GM10847 (cell line): ENCODE measurements around the gene FAM50A.

Experiments used
- POLR2A ChIP-seq: IDR thresholded peaks from 2 replicates; pipeline ENCODE4 v1.6.1; 2011; ENCODE audit not compliant: insufficient read length; ENCODE audit errors: extremely low read depth

Gene FAM50A

DNA sequence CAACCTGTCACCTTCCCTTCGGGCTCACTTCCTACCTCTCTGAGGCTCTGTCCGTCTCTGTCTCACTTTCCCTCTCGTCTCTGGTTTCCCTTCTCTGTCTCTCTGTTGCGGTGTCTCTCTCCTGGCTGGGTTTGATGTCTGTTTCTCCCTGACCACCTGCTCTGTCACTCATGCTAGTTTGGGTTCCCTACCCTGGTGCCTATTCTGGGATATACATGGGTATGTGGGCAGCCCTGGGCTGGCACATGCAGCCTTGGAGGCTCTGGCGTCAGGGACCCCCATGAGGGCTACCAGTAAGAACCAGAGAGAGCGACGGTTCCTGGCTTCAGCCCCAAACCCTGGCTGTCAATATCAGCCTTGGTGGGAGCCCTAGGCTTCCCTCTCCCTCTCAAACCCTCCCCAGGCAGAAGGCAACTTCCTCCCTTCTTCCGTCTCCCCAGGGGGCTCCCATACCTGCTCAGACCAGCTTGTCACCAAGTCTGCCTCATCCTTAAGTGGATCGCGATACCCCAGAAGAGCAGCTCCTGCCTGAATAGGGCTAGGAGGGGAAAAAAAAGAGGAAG, 35.2 kb upstream of the FAM50A start:
- no peak for TF ChIP-seq POLR2A

DNA sequence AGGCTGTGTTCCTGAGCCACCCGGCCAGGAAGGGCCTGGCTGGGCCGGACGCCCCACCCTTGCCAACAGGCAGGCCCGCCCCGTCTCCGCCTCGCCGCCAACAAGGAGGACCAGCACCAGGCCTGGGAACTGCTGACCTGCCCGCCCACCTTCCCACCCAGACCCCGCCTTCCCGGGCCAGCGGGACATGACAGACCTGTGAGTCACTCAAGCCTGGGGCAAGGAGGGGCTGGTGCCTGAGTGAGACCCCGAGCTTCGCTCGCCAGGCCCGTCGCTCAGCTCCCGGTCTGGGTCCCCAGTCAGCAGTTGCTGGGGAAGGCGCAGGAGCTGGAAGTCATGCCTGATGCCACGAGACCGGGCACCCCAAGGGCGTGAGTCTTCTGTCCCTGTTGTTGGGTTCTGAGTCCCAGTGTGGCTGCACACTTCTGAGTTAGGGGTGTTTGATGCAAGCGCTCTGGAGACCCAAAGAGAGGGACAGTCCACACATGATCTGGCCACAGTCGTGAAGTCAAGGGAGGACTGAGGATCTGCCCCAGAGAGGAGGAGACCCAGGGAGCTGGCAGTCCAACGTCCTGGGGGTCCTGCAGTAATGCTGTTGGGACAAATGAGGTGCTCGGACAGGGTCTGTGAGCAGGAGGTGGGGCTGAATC, 34.6 kb upstream of the FAM50A start, which contains the start of gene DNASE1L1:
TSS of gene DNASE1L1 (minus strand) at position 33 of the 650 bp plus-strand sequence. CDS start 3,686 bp downstream, outside the sequence.
- TF ChIP-seq POLR2A, result no peak

DNA sequence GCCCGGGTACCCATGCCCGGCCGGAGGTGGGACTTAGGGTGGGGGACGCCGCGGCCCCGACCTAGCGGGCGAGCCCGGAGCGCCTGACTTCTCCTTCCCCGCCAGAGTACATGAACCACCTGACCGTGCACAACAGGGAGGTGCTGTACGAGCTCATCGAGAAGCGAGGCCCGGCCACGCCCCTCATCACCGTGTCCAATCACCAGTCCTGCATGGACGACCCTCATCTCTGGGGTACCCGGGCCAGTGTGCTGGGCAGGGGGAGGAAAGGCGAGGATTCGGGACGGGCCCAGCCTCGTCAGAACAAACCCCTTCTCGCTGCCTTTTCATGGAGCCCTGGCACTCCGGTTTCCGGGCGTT, 32.0 kb upstream of the FAM50A start:
- peak; percentile 29 for TF ChIP-seq POLR2A

DNA sequence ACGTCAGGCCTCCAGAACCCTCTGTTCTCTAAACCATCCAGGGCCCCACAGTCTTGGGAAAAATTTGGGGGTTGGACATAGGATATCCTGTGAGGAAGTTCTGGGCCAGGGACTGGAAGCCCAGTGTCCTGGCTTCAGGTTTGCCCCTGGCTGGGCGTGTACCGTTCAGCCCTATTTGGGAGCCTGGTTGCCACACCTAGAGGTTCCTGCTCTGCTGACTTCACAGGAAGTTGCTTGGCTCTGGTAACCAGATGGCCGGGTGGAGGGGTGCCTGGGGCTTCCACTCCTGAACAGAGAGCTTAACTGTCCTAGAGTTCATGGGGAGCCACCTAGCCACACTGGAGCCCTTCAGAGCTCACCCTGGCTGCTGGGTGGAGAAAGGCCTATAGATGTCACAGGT, 31.5 kb upstream of the FAM50A start:
- TF ChIP-seq POLR2A, result no peak

DNA sequence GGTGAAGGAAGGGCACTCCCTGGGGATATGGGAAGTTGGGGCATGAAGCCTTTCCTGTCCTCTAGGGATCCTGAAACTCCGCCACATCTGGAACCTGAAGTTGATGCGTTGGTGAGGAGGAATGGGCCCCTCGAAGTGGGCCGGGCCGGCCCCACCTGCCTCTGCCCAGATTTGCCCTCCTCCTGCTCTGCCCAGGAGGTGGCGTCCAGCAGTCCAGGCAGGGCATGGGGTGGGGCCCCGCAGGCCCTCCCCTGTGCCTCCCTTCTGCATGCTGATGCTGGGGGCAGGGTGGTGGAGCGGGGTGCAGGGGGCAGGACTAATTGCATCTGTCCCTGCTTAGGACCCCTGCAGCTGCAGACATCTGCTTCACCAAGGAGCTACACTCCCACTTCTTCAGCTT, 30.8 kb upstream of the FAM50A start:
- TF ChIP-seq POLR2A, result no peak

DNA sequence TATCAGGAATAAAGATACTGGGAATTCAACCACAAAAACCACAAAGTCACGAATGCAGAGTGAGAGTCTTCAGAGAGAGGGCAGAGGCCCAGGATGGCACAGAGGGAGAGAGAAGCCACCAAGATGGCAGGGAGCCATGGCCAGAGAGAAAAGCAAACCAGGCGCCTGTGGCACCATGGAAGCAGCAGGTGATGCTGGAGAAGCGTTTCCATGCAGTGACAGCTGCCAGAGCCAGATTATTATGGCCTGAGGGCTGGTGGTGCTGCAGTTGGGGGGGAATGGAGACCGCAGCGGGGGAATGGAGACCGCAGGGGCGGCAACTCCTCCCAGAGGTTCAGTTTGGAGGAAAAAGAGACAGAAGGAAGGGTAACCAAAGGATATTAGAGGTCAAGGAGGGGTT, 26.8 kb upstream of the FAM50A start:
- no peak for TF ChIP-seq POLR2A

DNA sequence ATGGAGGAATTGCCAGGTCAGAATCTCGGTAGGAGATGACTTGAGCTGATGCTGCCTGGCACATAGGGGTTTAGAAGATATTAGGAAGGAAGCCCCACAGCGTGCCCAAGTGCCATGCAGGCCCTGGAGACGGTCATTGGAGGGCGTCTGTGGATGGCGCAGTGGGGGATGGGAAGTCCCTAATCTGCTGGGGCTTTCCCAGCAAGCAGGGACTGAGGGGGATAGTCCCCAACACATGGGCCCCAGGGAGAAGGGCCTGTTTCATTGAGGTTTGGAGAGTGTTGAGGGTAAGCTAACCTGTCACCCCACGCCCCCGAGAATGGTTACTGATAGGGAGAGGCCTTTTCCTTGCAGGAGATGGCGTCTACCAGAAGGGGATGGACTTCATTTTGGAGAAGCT, 24.8 kb upstream of the FAM50A start:
- TF ChIP-seq POLR2A, result no peak

DNA sequence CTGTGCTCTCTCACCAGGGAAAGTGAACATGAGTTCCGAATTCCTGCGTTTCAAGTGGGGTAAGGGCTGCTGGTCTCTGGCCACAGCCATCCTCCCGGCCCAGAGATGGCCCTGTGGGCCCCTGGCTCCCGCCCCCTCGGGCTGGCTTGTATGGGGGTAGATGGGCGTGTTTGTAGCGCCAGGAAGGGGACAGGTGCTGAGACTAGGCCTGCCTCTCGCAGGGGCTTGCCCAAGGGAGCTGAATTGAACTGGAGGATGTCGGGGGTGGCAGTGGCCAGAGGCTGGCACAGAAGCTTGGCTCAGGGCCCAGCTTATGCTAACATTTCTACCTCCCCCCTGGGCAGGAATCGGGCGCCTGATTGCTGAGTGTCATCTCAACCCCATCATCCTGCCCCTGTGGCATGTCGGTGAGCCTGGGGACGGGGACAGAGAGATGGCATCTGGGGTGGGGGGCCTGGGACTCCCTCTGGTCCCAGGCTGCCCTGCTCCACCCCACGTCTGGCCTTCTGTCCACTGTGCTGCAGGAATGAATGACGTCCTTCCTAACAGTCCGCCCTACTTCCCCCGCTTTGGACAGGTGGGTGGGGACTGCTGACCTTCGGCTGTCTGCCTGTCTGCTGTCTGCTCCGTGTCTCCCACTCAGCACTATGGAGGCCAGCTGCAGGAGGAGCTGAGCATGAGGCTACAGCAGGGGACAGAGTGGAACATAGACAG, 24.1 kb upstream of the FAM50A start:
- no peak for TF ChIP-seq POLR2A

DNA sequence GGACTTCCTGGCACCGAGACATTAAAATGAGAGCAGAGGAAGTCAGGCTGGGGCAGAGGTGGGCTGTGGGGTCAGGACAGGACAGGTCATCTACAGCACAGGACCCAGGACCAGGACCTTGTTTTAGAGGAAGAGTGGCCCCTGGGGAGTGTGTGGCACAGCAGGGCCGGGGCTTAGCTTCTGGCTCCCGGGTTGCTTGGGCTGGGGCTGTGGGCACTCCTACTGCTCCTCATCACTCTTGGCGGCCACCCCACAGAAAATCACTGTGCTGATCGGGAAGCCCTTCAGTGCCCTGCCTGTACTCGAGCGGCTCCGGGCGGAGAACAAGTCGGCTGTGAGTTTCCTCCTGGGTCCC, 23.6 kb upstream of the FAM50A start:
- TF ChIP-seq POLR2A, result no peak

DNA sequence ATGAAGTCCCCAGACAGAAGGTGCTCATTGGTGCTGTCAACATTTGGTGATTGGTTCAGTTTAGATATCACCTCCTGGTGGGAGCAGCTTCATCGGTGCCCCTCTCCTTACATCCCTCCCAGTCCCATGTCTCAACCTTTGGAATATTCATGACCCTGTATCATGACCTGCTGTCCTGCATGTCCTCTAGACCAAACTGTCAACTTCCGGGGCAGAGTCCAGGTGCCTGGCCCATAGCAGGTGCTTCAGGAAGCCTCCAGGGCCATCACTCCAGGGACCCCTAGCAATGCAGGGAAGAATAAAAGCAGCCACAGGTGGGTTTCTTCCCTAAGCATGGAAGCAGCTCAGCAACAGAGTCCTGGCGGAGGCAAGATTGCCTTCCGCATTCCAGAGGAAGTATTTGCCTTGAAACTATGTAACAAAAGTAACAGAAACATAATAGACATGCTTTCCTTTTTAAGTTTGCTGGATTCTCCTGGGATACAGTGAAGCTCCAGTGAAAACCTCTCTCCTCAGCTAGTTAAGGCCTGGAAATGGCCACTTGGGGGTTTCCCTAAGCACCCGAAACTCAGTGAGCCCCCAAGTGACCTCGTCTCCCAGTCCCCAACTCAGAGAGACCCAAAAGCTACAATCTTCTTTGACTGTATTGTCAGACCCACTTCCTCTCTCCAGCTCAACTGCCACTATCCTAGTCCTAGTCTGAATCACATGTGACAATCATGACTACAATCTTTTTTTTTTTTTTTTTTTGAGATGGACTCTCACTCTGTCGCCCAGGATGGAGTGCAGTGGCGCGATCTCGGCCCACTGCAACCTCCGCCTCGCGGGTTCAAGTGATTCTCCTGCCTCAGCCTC, 16.8 kb upstream of the FAM50A start:
- no peak for TF ChIP-seq POLR2A

DNA sequence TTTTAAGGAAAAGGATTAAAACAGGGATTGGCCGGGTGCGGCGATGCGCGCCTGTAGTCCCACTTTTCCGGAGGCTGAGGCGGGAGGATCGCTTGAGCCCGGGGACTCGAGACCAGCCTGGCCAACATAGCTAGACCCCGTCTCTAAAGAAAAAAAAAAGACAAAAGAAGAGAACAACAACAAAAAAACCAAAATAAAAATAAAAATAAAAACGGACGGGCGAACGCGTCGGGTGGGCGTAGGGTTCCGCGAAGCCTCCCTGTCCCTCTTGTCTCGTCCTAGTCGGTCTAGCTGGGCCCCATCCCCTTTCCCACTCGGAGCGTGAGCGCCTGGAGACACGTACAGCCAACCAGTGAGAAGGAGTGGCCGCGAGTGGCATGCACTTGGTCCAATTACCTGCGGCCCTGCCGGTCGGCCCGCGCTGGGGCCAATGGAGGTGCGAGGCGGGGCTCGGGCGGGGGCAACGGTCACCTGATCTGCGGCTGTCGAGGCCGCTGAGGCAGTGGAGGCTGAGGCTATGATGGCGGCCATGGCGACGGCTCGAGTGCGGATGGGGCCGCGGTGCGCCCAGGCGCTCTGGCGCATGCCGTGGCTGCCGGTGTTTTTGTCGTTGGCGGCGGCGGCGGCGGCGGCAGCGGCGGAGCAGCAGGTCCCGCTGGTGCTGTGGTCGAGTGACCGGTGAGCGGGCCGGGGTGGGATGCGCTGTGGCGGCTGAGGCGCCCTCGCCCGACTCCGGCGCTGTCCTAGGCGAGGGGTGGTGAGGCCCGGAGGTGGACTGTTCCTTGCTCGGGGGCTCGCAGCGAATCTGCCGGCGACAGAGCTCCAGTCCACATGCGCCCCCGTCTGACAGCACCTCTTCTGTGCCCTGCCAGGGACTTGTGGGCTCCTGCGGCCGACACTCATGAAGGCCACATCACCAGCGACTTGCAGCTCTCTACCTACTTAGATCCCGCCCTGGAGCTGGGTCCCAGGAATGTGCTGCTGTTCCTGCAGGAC, 15.5 kb upstream of the FAM50A start, which contains the start of gene ATP6AP1:
TSS of gene ATP6AP1 (plus strand) at position 502 of the 996 bp plus-strand sequence. CDS start at position 518, 16 bp downstream.
- TF ChIP-seq POLR2A, result peak; percentile 41

DNA sequence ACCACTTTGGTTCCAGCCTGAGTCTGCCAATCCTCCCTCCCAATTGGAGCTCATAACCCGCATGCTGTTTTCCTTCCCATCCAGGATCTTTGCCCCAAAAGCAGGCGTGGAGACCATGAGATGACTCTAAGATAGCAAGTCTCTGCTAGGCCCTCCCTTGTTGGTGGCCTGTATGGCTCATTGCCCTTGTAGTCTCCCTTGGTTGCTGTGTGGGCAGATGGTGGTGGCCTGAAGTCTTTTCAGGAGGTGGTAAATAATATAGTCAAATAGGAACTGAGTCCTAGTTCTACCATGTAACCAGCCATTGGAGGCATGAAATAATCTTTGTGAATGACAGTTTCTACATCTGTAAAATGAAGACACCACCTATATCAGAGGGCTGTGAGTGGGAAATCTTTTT, 14.2 kb upstream of the FAM50A start:
- no peak for TF ChIP-seq POLR2A

DNA sequence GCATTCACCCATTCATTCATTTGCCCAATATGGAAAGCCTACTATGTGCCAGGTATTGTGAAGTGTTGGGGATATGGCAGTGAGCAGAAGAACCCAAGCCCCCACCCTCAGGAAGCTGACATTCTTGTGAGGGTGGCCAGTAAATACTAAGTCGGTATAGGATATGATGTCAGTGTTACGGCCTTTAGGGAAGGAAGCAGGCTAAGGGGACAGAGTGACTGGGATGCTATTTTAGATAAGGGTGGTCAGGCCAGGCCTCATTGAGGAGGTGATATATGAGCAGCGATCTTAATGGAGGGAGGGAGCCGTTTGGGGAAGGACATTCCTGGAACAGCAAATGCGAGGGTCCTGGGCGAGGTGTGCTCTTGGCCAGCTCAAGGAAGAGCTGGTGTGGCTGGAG, 13.5 kb upstream of the FAM50A start:
- no peak for TF ChIP-seq POLR2A

DNA sequence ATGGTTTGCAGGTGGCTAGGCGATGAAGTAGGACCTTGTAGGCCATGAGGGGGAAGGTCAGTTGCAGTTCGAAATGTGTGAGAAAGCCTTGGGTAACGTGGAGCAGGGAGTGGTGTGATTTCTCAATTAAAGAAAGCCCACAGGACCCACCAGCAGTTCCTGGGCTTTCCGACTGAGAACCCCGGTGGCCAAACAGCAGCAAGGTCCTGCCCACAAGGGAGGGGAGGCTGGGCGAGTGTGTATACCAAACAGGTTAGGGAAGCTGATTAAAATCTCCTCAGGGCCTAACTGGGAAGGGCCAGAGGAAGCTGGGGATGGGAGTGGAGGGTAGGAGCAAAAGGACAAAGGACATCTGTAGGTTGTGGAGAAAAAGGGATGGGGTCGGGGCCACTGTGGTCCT, 13.0 kb upstream of the FAM50A start:
- TF ChIP-seq POLR2A, result no peak

DNA sequence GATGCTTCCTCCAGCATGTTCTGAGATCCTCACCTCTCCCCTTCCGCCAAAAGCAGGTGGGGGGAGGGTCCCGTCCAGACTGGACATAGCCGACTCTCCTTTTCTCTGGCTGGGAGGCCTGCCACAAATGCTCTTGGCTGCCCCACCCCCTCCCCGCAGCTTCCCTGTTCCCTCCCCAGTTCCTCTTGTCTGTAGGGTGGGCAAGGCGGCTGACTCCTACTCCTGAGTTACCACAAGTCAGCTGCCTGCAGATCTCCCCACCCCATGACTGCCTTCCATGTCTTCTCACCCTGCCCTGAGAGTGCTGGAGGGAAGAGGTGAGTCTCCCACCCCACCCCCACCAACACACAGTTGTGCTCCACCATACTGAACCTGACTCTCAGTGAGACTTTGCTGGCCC, 12.6 kb upstream of the FAM50A start:
- TF ChIP-seq POLR2A, result no peak

DNA sequence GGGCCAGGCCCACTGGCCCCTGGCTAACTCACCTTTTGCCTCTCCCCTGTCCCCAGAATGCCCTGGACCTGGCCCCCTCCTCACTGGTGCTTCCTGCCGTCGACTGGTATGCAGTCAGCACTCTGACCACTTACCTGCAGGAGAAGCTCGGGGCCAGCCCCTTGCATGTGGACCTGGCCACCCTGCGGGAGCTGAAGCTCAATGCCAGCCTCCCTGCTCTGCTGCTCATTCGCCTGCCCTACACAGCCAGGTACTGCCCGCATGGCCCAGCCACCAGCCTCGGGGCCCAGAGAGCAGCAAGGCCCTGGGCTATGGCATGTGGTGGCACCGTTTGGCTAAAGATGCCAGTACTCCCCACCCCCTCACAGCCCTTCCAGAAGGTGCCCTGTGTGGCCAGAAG, 11.7 kb upstream of the FAM50A start:
- TF ChIP-seq POLR2A, result no peak
